GM19099 (cell line): ENCODE results near the gene PCDHB12.

Source experiments
- POLR2A ChIP-seq: IDR thresholded peaks from 3 replicates; pipeline ENCODE4 v1.6.1; 2011; ENCODE audit warnings: low read depth; ENCODE audit not compliant: insufficient read length; ENCODE audit errors: extremely low read depth

Gene PCDHB12

DNA sequence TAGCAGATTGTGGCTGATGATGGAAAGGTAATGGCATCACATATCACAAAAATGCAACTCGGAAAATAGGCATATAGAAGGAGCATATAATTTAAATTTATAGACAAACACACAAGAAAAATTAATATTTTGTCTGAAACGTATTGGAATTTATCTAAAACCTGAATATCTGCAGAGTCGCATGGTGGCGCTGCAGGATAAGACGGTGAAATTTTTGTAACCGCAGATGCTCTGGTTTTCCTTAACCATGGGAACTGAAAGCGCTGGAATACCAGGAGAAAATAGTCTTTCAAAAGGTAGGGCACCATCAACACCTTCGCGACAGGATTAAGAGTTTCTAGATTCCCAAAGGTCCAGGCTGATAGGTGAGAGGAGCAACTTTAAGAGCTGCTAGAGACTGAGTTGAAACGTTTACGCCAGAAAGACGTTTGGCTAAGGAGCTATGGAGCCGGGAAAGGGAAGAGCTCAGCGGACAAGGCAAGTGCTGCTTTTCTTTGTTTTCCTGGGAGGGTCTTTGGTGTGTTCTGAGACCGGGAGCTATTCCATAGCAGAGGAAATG lies 25.7 kb downstream of the PCDHB12 start:
- no peak for TF ChIP-seq POLR2A

DNA sequence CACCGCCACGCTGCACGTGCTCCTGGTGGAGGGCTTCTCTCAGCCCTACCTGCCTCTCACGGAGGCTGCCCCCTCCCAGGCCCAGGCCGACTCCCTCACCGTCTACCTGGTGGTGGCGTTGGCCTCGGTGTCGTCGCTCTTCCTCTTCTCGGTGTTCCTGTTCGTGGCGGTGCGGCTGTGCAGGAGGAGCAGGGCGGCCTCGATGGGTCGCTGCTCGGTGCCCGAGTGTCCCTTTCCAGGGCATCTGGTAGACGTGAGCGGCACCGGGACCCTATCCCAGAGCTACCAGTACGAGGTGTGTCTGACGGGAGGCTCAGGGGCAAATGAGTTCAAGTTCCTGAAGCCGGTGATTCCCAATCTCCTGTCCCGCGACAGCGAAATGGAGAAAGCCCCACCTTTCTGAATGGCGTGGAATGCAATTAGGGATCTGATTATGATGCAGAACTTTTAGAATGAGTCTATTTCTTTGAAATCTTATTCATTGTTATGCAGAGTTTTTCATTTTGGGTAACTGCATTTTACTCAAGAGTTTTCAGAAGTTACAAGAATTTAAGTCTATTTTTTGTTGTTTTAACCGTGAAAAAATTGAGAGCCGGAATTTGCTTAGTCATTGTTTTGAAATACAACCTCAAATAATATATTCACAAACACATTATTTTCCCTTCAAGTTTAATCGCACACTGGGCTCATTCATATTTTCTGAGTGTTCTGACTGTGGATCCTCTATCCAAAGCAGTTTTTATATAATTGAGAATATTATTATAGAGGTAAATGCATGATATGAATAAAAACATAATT lies 28.2 kb downstream of the PCDHB12 start:
- TF ChIP-seq POLR2A: no peak

DNA sequence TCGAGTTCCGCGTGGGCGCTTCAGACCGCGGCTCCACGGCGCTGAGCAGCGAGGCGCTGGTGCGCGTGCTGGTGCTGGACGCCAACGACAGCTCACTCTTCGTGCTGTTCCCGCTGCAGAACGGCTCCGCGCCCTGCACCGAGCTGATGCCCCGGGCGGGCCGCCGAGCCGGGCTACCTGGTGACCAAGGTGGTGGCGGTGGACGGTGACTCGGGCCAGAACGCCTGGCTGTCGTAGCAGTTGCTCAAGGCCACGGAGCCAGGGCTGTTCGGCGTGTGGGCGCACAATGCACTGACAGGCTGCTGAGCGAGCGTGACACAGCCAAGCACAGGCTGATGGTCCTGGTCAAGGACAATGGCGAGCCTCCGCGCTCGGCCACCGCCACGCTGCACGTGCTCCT lies 33.0 kb downstream of the PCDHB12 start:
- TF ChIP-seq POLR2A: no peak

DNA sequence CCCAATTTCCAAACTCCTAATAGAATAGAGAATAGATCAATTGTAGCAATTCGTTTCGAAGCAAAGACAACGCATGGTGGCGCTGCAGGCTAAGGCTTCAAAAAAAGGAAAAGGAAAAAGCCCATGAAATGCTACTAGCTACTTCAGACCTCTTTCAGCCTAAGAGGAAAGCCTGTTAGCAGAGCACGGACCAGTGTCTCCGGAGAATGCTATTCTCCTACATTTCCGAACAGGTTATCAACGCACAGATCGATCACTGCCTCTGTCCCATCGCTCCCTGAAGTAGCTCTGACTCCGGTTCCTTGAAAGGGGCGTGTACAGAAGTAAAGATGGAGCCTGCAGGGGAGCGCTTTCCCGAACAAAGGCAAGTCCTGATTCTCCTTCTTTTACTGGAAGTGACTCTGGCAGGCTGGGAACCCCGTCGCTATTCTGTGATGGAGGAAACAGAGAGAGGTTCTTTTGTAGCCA lies 36.8 kb downstream of the PCDHB12 start, which contains the start of gene PCDHB15:
PCDHB15 (plus strand) TSS at position 146 of the 468 bp plus-strand sequence; CDS start at position 330, 184 bp downstream.
- TF ChIP-seq POLR2A: no peak

DNA sequence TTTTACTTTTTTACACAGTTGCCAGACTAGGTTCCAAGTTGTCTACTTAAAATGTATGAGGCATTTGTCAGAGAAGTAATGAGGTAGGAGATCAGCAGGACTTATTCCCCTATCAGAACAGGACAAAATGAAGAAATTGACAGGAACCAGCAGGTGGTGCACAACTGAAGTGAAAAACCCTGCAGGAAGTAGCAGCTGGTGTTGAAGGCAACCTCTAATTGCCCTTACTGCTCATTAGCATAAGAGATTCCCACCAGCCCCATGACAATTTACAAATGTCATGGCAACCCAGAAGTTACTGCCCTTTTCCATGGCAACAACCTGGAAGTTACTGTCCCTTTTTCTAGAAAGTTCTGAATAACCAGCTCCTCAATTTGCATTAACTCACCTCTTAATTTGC lies 42.1 kb downstream of the PCDHB12 start:
- TF ChIP-seq POLR2A: no peak

DNA sequence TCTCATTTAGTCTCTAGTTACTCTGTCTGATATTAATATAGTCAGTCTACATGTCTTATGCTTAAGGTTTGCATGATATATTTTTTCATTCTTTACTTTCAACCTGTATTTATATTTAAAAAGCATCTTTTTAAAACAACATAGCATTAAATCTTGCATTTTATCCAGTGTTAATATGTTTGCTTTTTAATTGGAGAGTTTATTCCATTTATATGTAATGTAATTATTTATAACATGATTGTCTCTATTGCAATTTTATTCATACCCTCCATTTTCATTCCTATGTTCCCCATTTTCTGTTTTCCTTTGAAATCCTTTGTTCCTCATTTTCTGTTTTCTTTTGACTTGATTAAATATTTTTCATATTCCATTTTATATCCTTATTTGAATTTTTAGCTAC lies 49.9 kb downstream of the PCDHB12 start:
- TF ChIP-seq POLR2A: no peak

DNA sequence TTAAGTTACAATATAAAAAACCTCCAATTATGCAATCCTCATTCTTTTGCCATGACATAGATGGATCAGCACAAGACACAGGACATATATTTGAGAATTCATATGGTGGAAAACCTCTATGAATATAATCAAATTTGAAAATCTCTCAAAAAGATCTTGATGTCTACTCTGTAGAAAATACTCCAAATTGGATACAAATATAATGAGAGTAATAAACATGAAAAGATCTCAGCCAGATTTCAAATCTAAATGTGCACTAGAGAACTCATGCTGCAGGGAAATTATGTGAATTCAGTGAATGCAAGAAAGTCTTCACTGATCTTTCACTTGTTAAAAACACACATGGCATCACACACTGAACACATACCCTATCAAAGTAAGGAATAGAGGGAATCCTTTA lies 50.4 kb downstream of the PCDHB12 start:
- no peak for TF ChIP-seq POLR2A

DNA sequence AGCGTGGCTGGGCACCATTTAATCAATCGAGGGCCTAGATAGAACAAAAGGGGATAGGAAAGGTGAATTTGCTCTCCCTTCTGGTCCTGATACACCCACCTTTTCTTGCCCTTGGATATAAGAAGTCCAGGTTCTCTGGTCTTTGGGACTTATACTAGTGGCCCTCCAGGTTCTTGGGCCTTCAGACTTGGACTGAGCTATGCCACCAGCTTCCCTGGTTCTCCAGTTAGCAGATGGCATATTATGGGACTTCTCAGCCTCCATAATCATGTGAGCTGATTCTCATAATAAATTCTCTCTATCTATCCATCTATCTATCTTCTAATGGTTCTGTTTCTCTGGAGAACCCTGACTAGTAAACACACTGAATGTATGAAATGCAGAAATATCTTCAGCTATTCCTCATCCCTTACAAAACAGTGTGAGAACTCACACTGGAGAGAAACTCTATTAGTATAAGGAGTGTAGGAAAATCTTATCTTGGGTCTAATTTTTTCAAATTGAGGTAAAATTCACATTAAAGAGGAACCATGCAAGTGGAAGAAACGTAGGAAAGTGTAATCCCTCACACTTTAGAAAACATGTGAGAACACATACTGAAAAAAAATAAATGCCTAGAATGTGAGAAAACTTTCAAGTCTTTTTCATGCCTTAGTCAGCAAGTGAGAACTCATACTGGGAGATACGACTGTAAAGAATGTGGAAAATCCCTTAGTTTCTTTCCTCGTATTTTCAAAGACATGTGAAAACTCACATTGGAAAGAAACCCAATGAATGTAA lies 52.1 kb downstream of the PCDHB12 start:
- TF ChIP-seq POLR2A: no peak

DNA sequence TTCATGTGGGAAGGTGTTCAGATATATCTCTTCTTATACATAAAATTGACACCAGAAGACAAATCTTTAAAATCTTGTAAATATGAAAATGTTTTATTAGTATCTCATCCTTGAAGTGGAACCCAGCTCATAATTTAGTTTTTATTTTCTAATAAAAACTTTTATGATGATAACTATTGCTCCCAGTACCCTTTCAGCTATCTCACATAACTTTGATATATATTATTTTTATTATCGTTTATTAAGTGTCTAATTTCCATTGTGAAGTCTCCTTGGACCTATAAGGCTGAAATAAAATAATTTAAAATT lies 52.7 kb downstream of the PCDHB12 start:
- no peak for TF ChIP-seq POLR2A
